Measurements from ENCODE around the gene ZDBF2.

The ZDBF2 gene

DNA sequence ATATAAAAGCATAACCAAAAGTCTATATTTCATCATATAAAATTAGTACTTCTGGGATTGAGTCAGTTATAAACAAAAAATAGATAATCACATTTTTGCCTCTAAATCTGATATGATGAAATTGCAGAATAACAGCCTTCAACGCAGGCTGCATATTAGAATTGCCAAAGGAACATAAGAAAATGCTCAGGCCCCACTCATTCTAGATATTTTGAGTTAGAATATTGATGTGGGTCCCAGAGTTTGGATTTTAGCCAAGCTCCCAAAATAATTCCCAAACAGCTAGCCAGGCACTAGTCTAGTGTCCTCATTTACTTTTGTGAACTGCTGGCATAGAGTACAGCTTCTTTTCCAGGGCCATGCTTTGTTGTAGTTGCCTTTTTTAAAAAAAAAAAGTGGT is 63.5 kb downstream of the ZDBF2 start:
- no peaks in the 10 kb centered on the region for H3K4me1 ChIP-seq
- TF ChIP-seq, protein P1, sequence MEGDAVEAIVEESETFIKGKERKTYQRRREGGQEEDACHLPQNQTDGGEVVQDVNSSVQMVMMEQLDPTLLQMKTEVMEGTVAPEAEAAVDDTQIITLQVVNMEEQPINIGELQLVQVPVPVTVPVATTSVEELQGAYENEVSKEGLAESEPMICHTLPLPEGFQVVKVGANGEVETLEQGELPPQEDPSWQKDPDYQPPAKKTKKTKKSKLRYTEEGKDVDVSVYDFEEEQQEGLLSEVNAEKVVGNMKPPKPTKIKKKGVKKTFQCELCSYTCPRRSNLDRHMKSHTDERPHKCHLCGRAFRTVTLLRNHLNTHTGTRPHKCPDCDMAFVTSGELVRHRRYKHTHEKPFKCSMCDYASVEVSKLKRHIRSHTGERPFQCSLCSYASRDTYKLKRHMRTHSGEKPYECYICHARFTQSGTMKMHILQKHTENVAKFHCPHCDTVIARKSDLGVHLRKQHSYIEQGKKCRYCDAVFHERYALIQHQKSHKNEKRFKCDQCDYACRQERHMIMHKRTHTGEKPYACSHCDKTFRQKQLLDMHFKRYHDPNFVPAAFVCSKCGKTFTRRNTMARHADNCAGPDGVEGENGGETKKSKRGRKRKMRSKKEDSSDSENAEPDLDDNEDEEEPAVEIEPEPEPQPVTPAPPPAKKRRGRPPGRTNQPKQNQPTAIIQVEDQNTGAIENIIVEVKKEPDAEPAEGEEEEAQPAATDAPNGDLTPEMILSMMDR (IDR thresholded peaks at IDR 0.05) = no peak
- no peaks in the 10 kb centered on the region for H3K27me3 ChIP-seq
- intact Hi-C loops (cut with DNase I; ENCODE audit: low total_unique reads) = no loop called here
- no peak overlapping the region for H3K27ac ChIP-seq
- H3K4me3 ChIP-seq = no peak overlapping the region
- DNase-seq = no peak
- no peaks in the 10 kb centered on the region for H3K36me3 ChIP-seq
- H3K9me3 ChIP-seq = no peaks in the 10 kb centered on the region

DNA sequence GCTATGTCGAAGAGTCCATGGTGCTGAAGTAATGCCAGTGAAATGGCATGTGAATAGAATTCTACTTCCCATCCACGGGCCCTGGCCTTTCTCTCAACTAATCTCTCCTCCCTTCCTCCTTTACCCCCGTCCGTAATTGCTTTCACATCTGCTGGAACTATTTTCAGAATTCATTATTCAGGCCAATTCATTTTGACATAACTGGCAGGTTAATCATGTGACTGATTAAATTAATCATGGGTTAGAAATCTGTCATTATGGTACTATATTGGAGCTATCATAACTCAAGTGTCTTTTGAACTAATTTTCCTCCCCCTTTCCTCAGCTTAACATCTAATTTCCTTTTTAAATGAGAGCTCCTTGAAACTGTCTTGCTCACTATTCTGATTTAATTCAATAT is 66.9 kb downstream of the ZDBF2 start:
- intact Hi-C loops (cut with DNase I; ENCODE audit: low total_unique reads) = no loop called here
- H3K4me3 ChIP-seq = no peak overlapping the region
- H3K36me3 ChIP-seq = no peaks in the 10 kb centered on the region
- no peaks in the 10 kb centered on the region for H3K27me3 ChIP-seq
- no peak overlapping the region for H3K27ac ChIP-seq
- TF ChIP-seq, protein P1 (IDR thresholded peaks at IDR 0.05) = no peak
- H3K4me1 ChIP-seq = no peaks in the 10 kb centered on the region
- DNase-seq = no peak
- no peaks in the 10 kb centered on the region for H3K9me3 ChIP-seq

DNA sequence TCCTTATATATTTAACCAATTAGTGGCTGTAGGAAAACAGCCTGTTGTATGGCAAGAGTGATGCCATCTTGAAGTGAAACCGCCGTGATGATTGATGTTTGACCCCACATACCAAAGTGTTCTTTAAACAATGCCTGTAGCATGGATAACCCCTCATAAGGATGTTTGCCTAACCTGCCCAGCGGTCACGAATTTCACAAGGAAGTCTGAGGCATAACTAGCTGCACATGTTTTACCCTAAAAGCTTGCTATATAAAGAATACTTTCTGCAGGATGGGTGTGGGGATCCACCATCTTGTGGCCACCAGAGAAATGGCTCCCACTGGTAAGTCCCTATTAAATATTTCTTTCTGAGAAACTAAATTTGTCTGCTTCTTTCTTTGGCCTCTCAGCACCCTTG is 68.7 kb downstream of the ZDBF2 start:
- no peak for DNase-seq
- intact Hi-C loops (cut with DNase I; ENCODE audit: low total_unique reads) = no loop called here
- TF ChIP-seq, protein P1 (IDR thresholded peaks at IDR 0.05) = no peak
- no peaks in the 10 kb centered on the region for H3K4me1 ChIP-seq
- no peaks in the 10 kb centered on the region for H3K36me3 ChIP-seq
- no peaks in the 10 kb centered on the region for H3K27me3 ChIP-seq
- H3K27ac ChIP-seq = no peak overlapping the region
- H3K9me3 ChIP-seq = no peaks in the 10 kb centered on the region
- H3K4me3 ChIP-seq = no peak overlapping the region

DNA sequence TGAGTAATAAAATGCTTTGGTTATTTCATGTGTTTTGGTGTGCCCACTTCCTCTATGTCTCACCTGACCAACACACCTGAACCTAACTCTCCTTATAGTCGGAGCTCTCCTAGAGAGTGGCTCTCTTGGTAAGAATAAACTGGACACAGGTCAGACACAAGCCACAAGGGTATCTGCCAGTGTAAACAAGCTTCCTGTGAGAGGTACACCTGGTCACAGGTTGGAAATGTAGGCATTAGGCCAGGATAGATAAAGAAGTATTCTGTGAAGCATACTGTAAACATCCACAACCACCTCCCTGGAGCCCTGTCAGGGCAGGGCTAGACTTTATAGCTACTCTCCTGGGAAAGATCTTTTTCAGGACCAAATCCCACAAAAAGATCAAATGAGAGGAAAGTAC is 69.4 kb downstream of the ZDBF2 start:
- H3K9me3 ChIP-seq = no peaks in the 10 kb centered on the region
- DNase-seq = no peak
- H3K4me3 ChIP-seq = no peak overlapping the region
- no peaks in the 10 kb centered on the region for H3K27me3 ChIP-seq
- no peaks in the 10 kb centered on the region for H3K36me3 ChIP-seq
- TF ChIP-seq, protein P1 (IDR thresholded peaks at IDR 0.05) = no peak
- H3K4me1 ChIP-seq = no peaks in the 10 kb centered on the region
- intact Hi-C loops (cut with DNase I; ENCODE audit: low total_unique reads) = no loop called here
- H3K27ac ChIP-seq = no peak overlapping the region

DNA sequence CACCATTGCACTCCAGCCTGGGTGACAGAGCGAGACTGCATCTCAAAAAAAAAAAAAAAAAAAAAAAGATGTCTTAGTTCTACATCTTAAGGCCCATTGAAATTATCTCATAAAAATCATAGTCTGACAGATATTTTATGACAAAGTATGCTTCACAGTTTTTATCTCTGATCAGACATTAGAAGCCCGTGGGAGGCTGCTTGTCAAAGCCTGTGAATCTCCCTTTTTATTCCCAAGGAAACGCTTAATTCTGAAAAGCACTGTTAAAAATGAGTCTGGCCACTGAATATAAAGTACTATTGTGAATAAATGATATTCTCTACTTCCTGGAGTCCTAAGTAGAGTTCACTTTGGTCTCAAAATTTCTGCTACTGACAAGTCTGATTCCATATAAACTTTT is 71.1 kb downstream of the ZDBF2 start:
- H3K4me1 ChIP-seq = no peaks in the 10 kb centered on the region
- no peak overlapping the region for H3K27ac ChIP-seq
- H3K27me3 ChIP-seq = no peaks in the 10 kb centered on the region
- TF ChIP-seq, protein P1 (IDR thresholded peaks at IDR 0.05) = no peak
- no peak for DNase-seq
- H3K36me3 ChIP-seq = no peaks in the 10 kb centered on the region
- peaks cover 0 to 6% (median 4%) of the 10 kb centered on the region in 3 donors for H3K9me3 ChIP-seq
- intact Hi-C loops (cut with DNase I; ENCODE audit: low total_unique reads) = no loop called here
- H3K4me3 ChIP-seq = no peak overlapping the region

DNA sequence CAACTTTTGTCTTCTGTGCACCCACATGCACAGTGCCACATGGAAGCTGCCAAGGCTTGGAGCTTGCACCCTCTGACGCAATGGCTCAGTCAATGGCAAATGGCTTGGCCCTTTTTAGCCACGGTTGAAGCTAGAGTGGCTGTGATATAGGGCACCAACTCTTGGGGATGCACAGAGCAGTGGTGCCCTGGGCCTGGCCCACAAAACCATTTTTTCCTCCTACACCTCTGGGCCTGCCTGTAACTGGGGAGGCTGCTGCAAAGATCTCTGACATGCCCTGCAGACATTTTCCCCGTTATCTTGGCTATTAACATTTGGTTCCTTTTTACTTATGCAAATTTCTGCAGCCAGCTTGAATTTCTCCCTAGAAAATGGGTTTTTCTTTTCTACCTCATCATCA is 74.9 kb downstream of the ZDBF2 start:
- no peak for DNase-seq
- Histone ChIP-seq H3K9me3 (peaks cover 0 to 6% (median 4%) of the 10 kb centered on the region in 3 donors), H3K36me3 (no peaks in the 10 kb centered on the region), H3K27me3 (no peaks in the 10 kb centered on the region), H3K4me1 (no peaks in the 10 kb centered on the region), H3K27ac (no peak overlapping the region), H3K4me3 (no peak overlapping the region)
- intact Hi-C loops (cut with DNase I; ENCODE audit: low total_unique reads) = no loop called here
- TF ChIP-seq, protein P1 (IDR thresholded peaks at IDR 0.05) = no peak

Data from tibial artery (tissue), 4 donors.